VCaP (cell line): Measurements from ENCODE around the gene RNF150.

Experiments used
- H3K27ac ChIP-seq: fragments of 450-650 bp; 2 replicates; pipeline ENCODE4 v1.5.1; 2017
- CTCF ChIP-seq: fragments of 450-650 bp; conservative IDR thresholded peaks from 2 replicates; pipeline ENCODE4 v1.5.1; 2017; ENCODE audit warnings: mild to moderate bottlenecking, moderate library complexity

RNF150 gene

GRCh38 chr4:141011901-141012315 is 121.4 kb downstream of the RNF150 start:
- no peak overlapping the region for H3K27ac ChIP-seq
- TF ChIP-seq CTCF = no peak

- TF ChIP-seq CTCF = no peak
- H3K27ac ChIP-seq = no peak overlapping the region
Measured at GRCh38 chr4:141009931-141010330, 123.3 kb downstream of the RNF150 start.

DNA sequence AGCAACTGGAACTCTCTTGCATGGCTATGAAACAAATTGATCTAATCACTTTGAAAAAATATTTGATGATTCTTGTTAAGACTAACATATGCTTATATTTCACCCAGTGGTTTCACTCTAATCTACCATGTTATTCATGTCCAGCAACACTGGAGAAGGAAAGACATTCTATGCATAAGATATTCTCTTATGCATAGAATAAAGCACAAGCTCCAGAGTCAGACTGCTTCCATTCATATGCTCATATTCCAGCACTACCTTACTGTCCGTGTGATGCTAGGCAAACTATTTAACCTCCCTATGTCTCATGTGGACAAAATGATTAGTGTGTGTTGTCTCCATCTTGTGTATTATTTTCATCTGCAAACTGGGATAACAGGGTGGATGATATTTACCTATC is 124.1 kb downstream of the RNF150 start:
- no peak for TF ChIP-seq CTCF
- no peak overlapping the region for H3K27ac ChIP-seq

- no peak for TF ChIP-seq CTCF
- H3K27ac ChIP-seq = no peak overlapping the region
Measured at GRCh38 chr4:141006242-141006802, 126.9 kb downstream of the RNF150 start.

DNA sequence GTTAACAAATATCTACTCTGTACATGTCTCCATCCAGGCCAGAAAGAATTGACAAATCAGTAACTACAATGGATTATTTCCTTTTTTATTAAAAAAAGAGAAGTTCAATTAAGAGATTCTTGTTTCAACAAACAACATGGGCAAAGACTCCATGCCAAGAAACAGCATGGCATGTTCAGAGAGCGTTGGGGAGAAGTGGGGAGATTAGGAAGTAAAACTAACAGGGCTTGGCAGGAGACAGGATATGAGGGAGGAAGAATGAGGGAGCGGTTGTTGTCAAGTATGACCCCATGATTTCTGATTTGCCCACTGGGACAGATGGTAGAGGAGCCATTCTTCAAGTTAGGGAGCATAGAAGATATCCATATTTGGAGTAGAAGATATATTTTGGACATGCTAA is 128.4 kb downstream of the RNF150 start:
- TF ChIP-seq CTCF = no peak
- H3K27ac ChIP-seq = no peak overlapping the region

DNA sequence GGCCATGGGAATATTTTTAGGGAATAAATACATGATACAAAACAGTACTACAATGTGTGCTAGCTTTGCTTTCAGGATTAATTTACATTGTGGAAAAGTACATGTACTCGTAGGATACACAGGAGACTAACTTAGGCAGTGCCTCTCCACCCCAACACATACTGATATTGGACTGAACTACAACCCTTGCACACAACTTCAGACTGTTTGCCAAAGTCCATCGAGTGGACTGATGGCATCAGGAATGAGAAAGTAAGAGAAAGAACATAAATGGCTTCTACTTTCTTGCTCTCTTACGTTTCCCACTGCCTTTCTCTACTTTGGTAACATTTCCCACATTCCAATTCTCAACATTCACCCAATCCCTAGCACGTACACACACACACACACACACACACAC is 130.1 kb downstream of the RNF150 start:
- no peak overlapping the region for H3K27ac ChIP-seq

GRCh38 chr4:141002323-141002805 is 130.9 kb downstream of the RNF150 start:
- TF ChIP-seq CTCF = no peak
- H3K27ac ChIP-seq = no peak overlapping the region

More for the DNA sequence above, 130.1 kb downstream of the RNF150 start:
- no peak for TF ChIP-seq CTCF
